Measurements from ENCODE around the gene EYS.
"Not testable (repeated sequence)": the region's sequence is repeated elsewhere in the genome, so short reads cannot be mapped to it uniquely, and the experiment has no call there.

EYS gene

GRCh38 chr6:63858691-63859090 is 1848.3 kb downstream of the EYS start:
- TF ChIP-seq ISL1 (CRISPR knock-in tag; IDR thresholded peaks at IDR 0.05) = peak; percentile 61
- TF ChIP-seq ZNF8 (CRISPR knock-in tag; IDR thresholded peaks at IDR 0.05) = no peak
- ATAC-seq = no peak

- ATAC-seq = no peak
- TF ChIP-seq OSR1 (CRISPR knock-in tag; IDR thresholded peaks at IDR 0.05) (no peak), SNAI2 (CRISPR knock-in tag; IDR thresholded peaks at IDR 0.05) (no peak), ESRRG (CRISPR knock-in tag; IDR thresholded peaks at IDR 0.05) (no peak), POU6F1 (CRISPR knock-in tag; IDR thresholded peaks at IDR 0.05; ENCODE audit: borderline replicate concordance, low read depth) (no peak), ZFP30 (CRISPR knock-in tag; IDR thresholded peaks at IDR 0.05) (no peak), GLIS3 (CRISPR knock-in tag; IDR thresholded peaks at IDR 0.05) (no peak), ZNF70 (CRISPR knock-in tag; IDR thresholded peaks at IDR 0.05) (no peak), ZNF8 (CRISPR knock-in tag; IDR thresholded peaks at IDR 0.05) (no peak)
Measured at GRCh38 chr6:63856271-63856670, 1850.8 kb downstream of the EYS start.

GRCh38 chr6:63844287-63844686 is 1862.7 kb downstream of the EYS start:
- TF ChIP-seq OSR1 (CRISPR knock-in tag; IDR thresholded peaks at IDR 0.05) (no peak), ZFP3 (CRISPR knock-in tag; IDR thresholded peaks at IDR 0.05) (no peak), TCF4 (CRISPR knock-in tag; IDR thresholded peaks at IDR 0.05; ENCODE audit: borderline replicate concordance) (no peak), BACH2 (CRISPR knock-in tag; IDR thresholded peaks at IDR 0.05; ENCODE audit: borderline replicate concordance) (no peak), ARNTL (CRISPR knock-in tag; IDR thresholded peaks at IDR 0.05; ENCODE audit: borderline replicate concordance, low read depth) (no peak), CSDC2 (CRISPR knock-in tag; IDR thresholded peaks at IDR 0.05) (no peak), ZC3H10 (CRISPR knock-in tag; IDR thresholded peaks at IDR 0.05) (no peak), ZFP30 (CRISPR knock-in tag; IDR thresholded peaks at IDR 0.05) (no peak), ZNF565 (CRISPR knock-in tag; conservative IDR thresholded peaks at IDR 0.05; ENCODE audit: low read depth) (no peak), RARB (CRISPR knock-in tag; IDR thresholded peaks at IDR 0.05) (no peak), ISL1 (CRISPR knock-in tag; IDR thresholded peaks at IDR 0.05) (no peak), ZNF70 (CRISPR knock-in tag; IDR thresholded peaks at IDR 0.05) (no peak)
- no peak for ATAC-seq

- ATAC-seq = 0 out of 3 replicates have a peak, but pooled peaks have one; percentile 35
- TF ChIP-seq GLIS3 (CRISPR knock-in tag; IDR thresholded peaks at IDR 0.05) = no peak
- no peak for TF ChIP-seq TOX (CRISPR knock-in tag; IDR thresholded peaks at IDR 0.05; ENCODE audit: borderline replicate concordance)
- TF ChIP-seq TSHZ2 (CRISPR knock-in tag; IDR thresholded peaks at IDR 0.05) = no peak
- no peak for TF ChIP-seq CSDC2 (CRISPR knock-in tag; IDR thresholded peaks at IDR 0.05)
Measured at GRCh38 chr6:63839485-63839884, 1867.5 kb downstream of the EYS start.

- not testable (repeated sequence) for ATAC-seq
Measured at GRCh38 chr6:63828678-63829077, 1878.3 kb downstream of the EYS start.

- TF ChIP-seq RARB (CRISPR knock-in tag; IDR thresholded peaks at IDR 0.05) (no peak), ESRRG (CRISPR knock-in tag; IDR thresholded peaks at IDR 0.05) (no peak), TSHZ2 (CRISPR knock-in tag; IDR thresholded peaks at IDR 0.05) (no peak), CSRNP3 (CRISPR knock-in tag; IDR thresholded peaks at IDR 0.05) (no peak)
- ATAC-seq = no peak
Measured at GRCh38 chr6:63824722-63825121, 1882.3 kb downstream of the EYS start.

Data from SK-N-SH treated with all-trans-retinoic acid at 6 μM for 48 hours (cell line).